ENCODE measurements around the gene CDC42BPB.

GRCh38 chr14:103009559-103009958 lies 47.8 kb downstream of the CDC42BPB start:
- TF ChIP-seq CTCF (IDR thresholded peaks at IDR 0.05; ENCODE audit: low read depth, low read length) (no peak), EZH2phosphoT487 (IDR thresholded peaks at IDR 0.05; ENCODE audit: low read depth) (no peak)

All from OCI-LY3 (cell line).